Head of caudate nucleus (tissue), 42 donors: Measurements from ENCODE around the gene GPRIN3.
A peak's percentile ranks its signal among the peaks of the same experiment; 100 is the strongest.

Source experiments
- DNase-seq, 42 donors: peaks; one replicate each; pipeline versions ENCODE4 v3.0.0 to v3.0.0-alpha.2; 2020 to 2021; ENCODE audit warnings: mixed read lengths in 7 of 42
- intact Hi-C: fragments of 100-400 bp; cut with DNase I; formaldehyde crosslinking; loops from one replicate; pipeline ENCODE4 v1.15.0; 2022

GPRIN3 gene

GRCh38 chr4:89307446-89308160, at the start of gene GPRIN3:
Gene GPRIN3 (minus strand): TSS chr4:89307800. CDS start chr4:89250110, 57,690 bp downstream.
- peak in 40 of 42 donors; percentile 11 to 81 (median 58) for DNase-seq
- intact Hi-C loops, result no loop called here

GRCh38 chr4:89357340-89357739, 49.7 kb upstream of the GPRIN3 start:
- no peak for DNase-seq
- intact Hi-C loops, result no loop called here

GRCh38 chr4:89356086-89356485, 48.5 kb upstream of the GPRIN3 start:
- intact Hi-C loops, result no loop called here
- no peak for DNase-seq

GRCh38 chr4:89353514-89353913, 45.9 kb upstream of the GPRIN3 start:
- DNase-seq, result no peak
- intact Hi-C loops, result no loop called here

GRCh38 chr4:89352541-89352940, 44.9 kb upstream of the GPRIN3 start:
- DNase-seq, result no peak
- intact Hi-C loops, result no loop called here

- DNase-seq, result no peak
- intact Hi-C loops, result no loop called here
Measured at GRCh38 chr4:89351201-89351600, 43.6 kb upstream of the GPRIN3 start.

GRCh38 chr4:89347363-89348025, 39.9 kb upstream of the GPRIN3 start:
- DNase-seq, result no peak
- intact Hi-C loops, result no loop called here

- DNase-seq, result no peak
- intact Hi-C loops, result no loop called here
Measured at GRCh38 chr4:89344571-89344970, 37.0 kb upstream of the GPRIN3 start.

GRCh38 chr4:89338206-89338605, 30.6 kb upstream of the GPRIN3 start:
- intact Hi-C loops, result no loop called here
- DNase-seq, result no peak

- intact Hi-C loops, result no loop called here
- DNase-seq, result no peak
Measured at GRCh38 chr4:89337681-89338080, 30.1 kb upstream of the GPRIN3 start.

GRCh38 chr4:89336818-89337420, 29.3 kb upstream of the GPRIN3 start:
- intact Hi-C loops, result no loop called here
- no peak for DNase-seq

- intact Hi-C loops, result no loop called here
- no peak for DNase-seq
Measured at GRCh38 chr4:89334830-89335229, 27.2 kb upstream of the GPRIN3 start.

GRCh38 chr4:89334311-89334710, 26.7 kb upstream of the GPRIN3 start:
- intact Hi-C loops, result no loop called here

GRCh38 chr4:89331686-89332544, 24.3 kb upstream of the GPRIN3 start:
- intact Hi-C loops, result no loop called here
- DNase-seq, result no peak

More at GRCh38 chr4:89334311-89334710, 26.7 kb upstream of the GPRIN3 start:
- no peak for DNase-seq

GRCh38 chr4:89331197-89331596, 23.6 kb upstream of the GPRIN3 start:
- DNase-seq, result no peak

GRCh38 chr4:89329280-89329679, 21.7 kb upstream of the GPRIN3 start:
- no peak for DNase-seq
- intact Hi-C loops, result no loop called here

More at GRCh38 chr4:89331197-89331596, 23.6 kb upstream of the GPRIN3 start:
- intact Hi-C loops, result no loop called here

GRCh38 chr4:89324671-89325070, 17.1 kb upstream of the GPRIN3 start:
- intact Hi-C loops, result no loop called here
- DNase-seq, result no peak

GRCh38 chr4:89322671-89323070, 15.1 kb upstream of the GPRIN3 start:
- peak in 1 of 42 donors; percentile 28 for DNase-seq
- intact Hi-C loops, result no loop called here

GRCh38 chr4:89319756-89320155, 12.2 kb upstream of the GPRIN3 start:
- DNase-seq, result no peak
- intact Hi-C loops, result no loop called here
